HG03354 (cell line): ENCODE data around the gene IKZF3.

Source experiments
- ATAC-seq: cut with Tn5 transposase; IDR thresholded peaks from one replicate; pipeline ENCODE4 v1.9.1; 2021; ENCODE audit warnings: mild to moderate bottlenecking; ENCODE audit not compliant: unreplicated experiment, poor library complexity, severe bottlenecking

The IKZF3 gene

DNA sequence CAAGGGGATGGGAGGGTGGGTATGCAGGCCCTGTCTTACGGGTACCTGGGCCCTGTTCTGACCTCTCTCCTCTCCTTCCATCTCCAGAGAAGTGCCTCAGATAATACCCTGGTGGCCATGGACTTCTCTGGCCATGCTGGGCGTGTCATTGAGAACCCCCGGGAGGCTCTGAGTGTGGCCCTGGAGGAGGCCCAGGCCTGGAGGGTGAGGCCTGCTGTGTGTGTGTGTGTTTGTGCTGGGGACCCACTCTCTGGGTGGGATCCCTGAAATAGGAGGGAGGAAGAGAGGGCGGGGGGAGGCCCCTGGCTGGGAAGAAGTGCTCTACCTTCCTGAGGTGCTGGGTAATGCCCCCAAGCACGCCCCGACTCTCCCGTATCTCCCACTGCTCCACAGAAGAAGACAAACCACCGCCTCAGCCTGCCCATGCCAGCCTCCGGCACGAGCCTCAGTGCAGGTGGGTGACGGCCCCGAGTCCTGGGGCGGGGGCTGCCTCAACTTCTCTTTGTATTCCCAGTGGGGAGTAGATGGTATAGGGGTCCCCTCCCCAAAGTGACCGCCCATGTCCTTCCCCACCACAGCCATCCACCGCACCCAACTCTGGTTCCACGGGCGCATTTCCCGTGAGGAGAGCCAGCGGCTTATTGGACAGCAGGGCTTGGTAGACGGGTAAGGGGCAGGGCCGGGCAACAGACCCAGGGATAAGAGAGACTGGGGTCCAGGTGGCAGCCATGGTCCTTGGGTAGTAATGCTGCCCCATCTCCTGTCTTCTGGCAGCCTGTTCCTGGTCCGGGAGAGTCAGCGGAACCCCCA lies 118.6 kb downstream of the IKZF3 start:
- ATAC-seq = no peak

GRCh38 chr17:39744836-39745215 lies 119.3 kb downstream of the IKZF3 start:
- no peak for ATAC-seq

DNA sequence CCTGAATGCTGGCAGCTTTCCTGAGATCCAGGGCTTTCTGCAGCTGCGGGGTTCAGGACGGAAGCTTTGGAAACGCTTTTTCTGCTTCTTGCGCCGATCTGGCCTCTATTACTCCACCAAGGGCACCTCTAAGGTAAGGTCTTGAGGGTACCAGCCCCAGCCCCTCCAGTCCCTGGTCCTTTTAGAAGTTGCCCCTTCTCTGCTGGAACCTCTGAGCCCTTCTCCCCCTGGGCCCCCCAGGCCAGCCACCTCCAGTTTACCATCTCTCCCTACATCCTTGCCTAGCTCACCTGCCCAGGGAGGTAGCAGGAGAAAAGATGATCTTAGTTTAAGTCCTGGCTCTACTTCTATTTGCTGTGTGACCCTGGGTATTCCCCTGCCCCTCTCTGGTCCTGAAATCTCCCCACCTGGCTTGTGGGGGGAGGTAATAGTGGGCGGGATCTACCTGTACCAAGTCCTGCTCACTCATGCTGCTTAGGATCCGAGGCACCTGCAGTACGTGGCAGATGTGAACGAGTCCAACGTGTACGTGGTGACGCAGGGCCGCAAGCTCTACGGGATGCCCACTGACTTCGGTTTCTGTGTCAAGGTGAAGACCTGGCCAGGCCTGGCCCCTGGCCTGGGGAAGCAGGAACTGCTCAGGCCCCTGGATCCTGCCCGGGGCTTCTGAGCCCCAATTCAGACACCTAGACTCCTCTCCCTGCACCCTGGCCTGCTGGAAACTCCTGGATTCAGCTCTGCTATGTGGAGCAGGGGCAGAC lies 119.9 kb downstream of the IKZF3 start:
- ATAC-seq = no peak

GRCh38 chr17:39742856-39743436 lies 121.2 kb downstream of the IKZF3 start:
- ATAC-seq = no peak

- no peak for ATAC-seq
These were observed 121.8 kb downstream of the IKZF3 start for GRCh38 chr17:39742126-39742855.

DNA sequence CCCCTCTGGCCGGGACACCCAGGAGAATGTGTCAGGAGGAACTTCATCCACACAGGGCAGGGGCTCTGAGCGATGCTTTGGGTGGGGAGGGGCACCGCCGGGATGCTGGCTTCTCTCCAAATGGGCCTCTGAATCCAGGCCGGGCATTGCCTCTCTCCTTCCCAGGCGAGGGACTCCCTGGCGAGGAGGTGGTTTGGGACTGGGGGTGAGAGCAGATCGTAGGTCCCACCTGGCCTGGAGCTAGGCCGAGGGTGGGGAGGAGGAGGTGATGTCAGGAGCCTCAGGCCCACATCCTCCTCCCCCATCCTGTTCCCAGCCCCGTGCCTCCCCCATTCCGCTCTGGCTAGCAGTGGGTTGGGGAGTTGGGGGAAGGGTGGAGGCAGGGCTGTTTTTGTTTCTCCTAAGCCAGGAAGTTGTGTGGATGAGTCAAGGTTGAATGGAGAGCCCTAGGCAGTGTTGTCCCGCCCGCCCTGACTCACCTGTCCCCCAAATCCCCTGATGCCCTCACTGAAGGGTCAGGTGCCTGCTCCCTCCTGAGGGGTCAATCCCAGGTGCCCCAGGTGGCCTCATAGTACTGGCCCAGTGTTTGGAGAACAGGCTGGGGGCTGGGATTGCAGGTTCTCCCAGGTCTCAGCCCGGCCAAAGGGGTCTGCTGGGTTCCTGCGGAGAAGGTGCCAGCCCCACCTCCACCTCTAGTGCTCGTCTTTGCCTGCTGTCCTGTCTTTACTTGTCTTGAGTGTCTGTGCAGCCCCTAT lies 123.6 kb downstream of the IKZF3 start:
- ATAC-seq = no peak

DNA sequence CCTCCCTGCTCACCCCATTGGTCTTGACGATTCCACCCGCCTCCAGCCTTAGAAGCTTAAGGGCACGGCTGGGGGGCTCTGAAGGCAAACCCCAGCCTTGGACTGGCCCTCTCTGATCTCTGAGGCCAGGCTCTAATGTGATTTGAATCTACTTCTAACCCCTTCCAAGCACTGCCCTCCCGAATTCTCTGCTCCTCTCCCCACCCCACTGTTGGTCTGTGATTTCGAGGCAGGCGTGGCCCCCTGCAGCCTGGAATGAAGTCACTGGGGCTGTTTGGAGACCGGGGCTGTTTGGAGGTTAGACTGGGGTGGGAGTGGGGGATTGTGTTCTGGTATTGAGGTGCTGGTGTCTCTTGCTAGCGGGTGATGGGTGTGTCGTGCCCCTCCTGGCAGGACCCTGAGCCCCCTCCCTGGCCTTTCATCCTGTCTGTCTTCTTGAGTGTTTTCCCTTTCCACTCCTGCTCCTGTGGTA lies 124.2 kb downstream of the IKZF3 start:
- ATAC-seq = no peak

- ATAC-seq = no peak
These were observed 124.9 kb downstream of the IKZF3 start for GRCh38 chr17:39738983-39739884.

GRCh38 chr17:39738568-39738901 lies 125.6 kb downstream of the IKZF3 start:
- ATAC-seq = no peak

- ATAC-seq = no peak
These were observed 126.1 kb downstream of the IKZF3 start, which contains the start of gene GRB7 for GRCh38 chr17:39737760-39738567. Gene GRB7, plus strand, starts transcription at chr17:39737938. Its CDS starts 4,364 bp downstream, at chr17:39742302.

- ATAC-seq = no peak
These were observed 126.8 kb downstream of the IKZF3 start for GRCh38 chr17:39737206-39737759.

DNA sequence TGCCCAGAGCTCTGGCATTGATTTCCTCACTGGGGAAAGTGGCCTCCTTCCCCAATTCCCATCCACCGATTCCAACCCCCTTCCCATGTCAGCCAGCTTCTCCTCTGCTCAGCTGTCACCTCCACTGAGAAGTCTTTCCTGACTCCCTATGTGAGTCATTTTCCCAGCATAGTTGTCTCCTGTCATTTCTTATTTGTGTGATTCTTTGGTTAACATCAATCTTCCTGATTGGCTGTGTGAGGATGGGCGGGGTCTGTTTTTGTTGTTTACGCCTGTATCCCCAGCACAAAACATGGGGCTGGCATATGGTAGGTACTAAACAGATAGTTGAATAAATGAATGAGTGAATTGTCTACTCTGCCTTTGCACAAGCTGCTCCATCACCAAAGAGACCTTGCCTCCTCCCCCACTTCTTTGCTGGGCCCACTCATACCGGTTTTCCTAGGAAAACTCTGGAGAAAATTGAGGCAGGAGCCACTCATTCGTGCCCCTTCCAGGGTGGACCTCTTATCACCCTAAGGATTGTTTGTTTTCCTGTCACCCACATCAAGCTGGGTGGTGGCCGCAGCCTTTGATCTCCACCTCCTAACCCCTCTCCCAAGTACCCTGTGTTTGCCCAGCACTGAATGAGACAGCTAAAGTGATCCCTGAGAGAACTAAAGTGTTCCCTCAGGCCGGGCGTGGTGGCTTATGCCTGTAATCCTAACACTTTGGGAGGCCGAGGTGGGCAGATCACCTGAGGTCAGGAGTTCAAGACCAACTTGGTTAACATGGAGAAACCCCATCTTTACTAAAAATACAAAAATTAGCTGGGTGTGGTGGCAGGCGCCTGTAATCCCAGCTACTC lies 127.6 kb downstream of the IKZF3 start:
- ATAC-seq = no peak

DNA sequence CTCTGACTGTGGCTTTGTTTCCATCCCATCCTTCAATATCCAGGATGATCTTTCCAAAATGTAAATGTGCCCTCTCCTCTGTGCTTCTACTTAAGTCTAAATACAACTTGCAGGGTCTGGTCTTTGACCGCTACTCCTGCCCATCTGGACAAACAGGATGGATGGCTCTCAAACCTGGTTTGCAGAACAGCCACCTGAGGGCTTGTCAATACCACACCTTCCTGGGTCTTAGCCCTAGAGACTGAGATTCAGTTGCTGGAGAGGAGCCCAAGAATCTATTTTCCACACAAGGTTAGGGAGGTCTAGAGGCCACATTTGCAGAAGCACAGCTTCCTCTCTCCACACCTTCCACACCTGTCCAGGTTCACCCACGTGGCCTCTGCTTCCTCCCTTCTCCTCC lies 128.2 kb downstream of the IKZF3 start:
- ATAC-seq = no peak

- no peak for ATAC-seq
These were observed 131.5 kb downstream of the IKZF3 start for GRCh38 chr17:39732586-39732985.

GRCh38 chr17:39730095-39730921 lies 133.8 kb downstream of the IKZF3 start, which contains the start of gene MIEN1:
Gene MIEN1, minus strand, starts transcription at chr17:39730532. Its CDS starts 37 bp downstream, at chr17:39730495.
- ATAC-seq = peak; percentile 88
